DOHH2 (cell line): ENCODE results near the gene VEGFA.

ENCODE experiments used
- EZH2phosphoT487 ChIP-seq: fragments of 200-600 bp; sonication (generic); IDR thresholded peaks from 2 replicates; pipeline ENCODE4 v1.6.1; 2017; ENCODE audit warnings: borderline replicate concordance, mild to moderate bottlenecking, antibody characterized with exemption, low read length, moderate library complexity, mixed read lengths
- TF ChIP-seq, protein P1 (sequence below): fragments of 200-600 bp; sonication (generic); IDR thresholded peaks from one replicate; pipeline ENCODE4 v1.5.1; 2014; ENCODE audit warnings: antibody characterized with exemption, mild to moderate bottlenecking, low read depth, low read length; ENCODE audit not compliant: poor library complexity, severe bottlenecking

DNA sequence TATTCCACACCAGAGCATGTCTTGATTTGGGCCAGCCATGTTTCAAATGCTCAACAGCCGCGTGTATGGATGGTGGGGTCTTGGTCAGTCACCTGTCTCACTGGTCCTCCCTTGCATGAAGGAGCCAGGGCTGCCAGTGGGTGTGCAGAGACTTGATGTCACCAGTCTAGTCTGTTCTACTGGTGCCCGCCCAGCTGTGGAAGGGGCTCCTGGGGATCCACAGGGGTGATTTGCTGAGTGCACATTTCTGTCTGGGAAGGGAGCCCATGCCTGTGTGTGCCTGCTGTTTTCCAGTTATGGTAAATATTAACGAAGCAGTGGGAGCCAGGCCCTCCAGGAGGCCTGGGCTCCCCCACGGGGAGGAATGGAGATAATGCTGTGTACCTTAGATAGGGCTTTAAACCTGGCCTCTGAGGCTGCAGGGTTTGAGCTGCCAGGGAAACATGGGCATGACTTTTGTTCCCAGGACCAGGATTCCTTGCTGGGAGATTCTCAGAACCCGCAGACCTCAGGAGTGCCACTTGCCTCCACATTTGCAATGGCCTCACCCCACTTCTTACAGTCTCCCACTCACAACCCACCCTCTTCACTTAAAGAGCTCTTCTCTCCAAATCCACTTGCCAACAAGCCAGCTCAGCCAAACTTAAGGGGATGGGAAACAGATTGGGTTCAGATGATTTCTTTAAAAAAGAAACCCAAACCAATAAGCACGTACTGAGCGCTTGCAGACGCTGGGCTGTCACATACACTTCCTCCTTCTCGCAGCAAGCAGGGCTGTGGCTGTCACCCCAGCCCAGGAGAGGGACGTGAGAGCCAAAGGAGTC is 54.1 kb downstream of the VEGFA start:
- TF ChIP-seq, protein P1, sequence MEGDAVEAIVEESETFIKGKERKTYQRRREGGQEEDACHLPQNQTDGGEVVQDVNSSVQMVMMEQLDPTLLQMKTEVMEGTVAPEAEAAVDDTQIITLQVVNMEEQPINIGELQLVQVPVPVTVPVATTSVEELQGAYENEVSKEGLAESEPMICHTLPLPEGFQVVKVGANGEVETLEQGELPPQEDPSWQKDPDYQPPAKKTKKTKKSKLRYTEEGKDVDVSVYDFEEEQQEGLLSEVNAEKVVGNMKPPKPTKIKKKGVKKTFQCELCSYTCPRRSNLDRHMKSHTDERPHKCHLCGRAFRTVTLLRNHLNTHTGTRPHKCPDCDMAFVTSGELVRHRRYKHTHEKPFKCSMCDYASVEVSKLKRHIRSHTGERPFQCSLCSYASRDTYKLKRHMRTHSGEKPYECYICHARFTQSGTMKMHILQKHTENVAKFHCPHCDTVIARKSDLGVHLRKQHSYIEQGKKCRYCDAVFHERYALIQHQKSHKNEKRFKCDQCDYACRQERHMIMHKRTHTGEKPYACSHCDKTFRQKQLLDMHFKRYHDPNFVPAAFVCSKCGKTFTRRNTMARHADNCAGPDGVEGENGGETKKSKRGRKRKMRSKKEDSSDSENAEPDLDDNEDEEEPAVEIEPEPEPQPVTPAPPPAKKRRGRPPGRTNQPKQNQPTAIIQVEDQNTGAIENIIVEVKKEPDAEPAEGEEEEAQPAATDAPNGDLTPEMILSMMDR = no peak
- TF ChIP-seq EZH2phosphoT487 = no peak
